NB4 (cell line): Measurements from ENCODE around the gene POU6F2.
"Not testable (repeated sequence)": the region's sequence is repeated elsewhere in the genome, so short reads cannot be mapped to it uniquely, and the experiment has no call there.

Experiments
- MYC ChIP-seq: IDR thresholded peaks from 2 replicates; pipeline ENCODE4 v1.6.1; 2011; ENCODE audit warnings: low read depth, low read length
- POLR2A ChIP-seq: IDR thresholded peaks from 2 replicates; pipeline ENCODE4 v1.6.1; 2011; ENCODE audit warnings: mild to moderate bottlenecking; ENCODE audit not compliant: insufficient read length; ENCODE audit errors: extremely low read depth
- TF ChIP-seq, protein P1 (sequence below): IDR thresholded peaks from one replicate; pipeline ENCODE4 v1.5.1; 2012; ENCODE audit warnings: low read depth, low read length
- TF ChIP-seq, protein P2 (sequence below): IDR thresholded peaks from 2 replicates; pipeline ENCODE4 v1.6.1; 2011; ENCODE audit warnings: low read depth, low read length

DNA sequence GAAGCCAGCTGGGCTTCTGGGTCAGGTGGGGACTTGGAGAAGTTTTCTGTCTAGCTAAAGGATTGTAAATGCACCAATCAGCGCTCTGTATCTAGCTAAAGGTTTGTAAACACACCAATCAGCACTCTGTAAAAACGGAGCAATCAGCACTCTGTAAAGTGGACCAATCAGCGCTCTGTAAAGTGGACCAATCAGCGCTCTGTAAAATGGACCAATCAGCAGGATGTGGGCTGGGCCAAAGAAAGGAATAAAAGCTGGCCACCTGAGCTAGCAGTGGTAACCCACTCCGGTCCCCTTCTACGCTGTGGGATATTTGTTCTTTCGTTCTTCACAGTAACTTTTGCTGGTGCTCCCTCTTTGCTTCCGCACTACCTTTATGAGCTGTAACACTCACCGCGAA is 216.7 kb downstream of the POU6F2 start:
- TF ChIP-seq, protein P1, sequence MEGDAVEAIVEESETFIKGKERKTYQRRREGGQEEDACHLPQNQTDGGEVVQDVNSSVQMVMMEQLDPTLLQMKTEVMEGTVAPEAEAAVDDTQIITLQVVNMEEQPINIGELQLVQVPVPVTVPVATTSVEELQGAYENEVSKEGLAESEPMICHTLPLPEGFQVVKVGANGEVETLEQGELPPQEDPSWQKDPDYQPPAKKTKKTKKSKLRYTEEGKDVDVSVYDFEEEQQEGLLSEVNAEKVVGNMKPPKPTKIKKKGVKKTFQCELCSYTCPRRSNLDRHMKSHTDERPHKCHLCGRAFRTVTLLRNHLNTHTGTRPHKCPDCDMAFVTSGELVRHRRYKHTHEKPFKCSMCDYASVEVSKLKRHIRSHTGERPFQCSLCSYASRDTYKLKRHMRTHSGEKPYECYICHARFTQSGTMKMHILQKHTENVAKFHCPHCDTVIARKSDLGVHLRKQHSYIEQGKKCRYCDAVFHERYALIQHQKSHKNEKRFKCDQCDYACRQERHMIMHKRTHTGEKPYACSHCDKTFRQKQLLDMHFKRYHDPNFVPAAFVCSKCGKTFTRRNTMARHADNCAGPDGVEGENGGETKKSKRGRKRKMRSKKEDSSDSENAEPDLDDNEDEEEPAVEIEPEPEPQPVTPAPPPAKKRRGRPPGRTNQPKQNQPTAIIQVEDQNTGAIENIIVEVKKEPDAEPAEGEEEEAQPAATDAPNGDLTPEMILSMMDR: not testable (repeated sequence)
- not testable (repeated sequence) for TF ChIP-seq POLR2A, MYC
- TF ChIP-seq, protein P2, sequence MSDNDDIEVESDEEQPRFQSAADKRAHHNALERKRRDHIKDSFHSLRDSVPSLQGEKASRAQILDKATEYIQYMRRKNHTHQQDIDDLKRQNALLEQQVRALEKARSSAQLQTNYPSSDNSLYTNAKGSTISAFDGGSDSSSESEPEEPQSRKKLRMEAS: not testable (repeated sequence)
